Stimulated activated CD8-positive, alpha-beta memory T cell treated with anti-CD3 and anti-CD28 coated beads, Interleukin-15, amount 100 ng/mL, for 4 hours (primary cell): ENCODE measurements around the gene E4F1.
A peak's percentile ranks its signal among the peaks of the same experiment; 100 is the strongest.
"Not testable (repeated sequence)": the region's sequence is repeated elsewhere in the genome, so short reads cannot be mapped to it uniquely, and the experiment has no call there.

ENCODE experiments used
- DNase-seq, 2 donors: peaks; one replicate each; pipeline ENCODE4 v3.0.0-alpha.2; 2020; ENCODE audit warnings: low read depth in 2 of 2

Gene E4F1

DNA sequence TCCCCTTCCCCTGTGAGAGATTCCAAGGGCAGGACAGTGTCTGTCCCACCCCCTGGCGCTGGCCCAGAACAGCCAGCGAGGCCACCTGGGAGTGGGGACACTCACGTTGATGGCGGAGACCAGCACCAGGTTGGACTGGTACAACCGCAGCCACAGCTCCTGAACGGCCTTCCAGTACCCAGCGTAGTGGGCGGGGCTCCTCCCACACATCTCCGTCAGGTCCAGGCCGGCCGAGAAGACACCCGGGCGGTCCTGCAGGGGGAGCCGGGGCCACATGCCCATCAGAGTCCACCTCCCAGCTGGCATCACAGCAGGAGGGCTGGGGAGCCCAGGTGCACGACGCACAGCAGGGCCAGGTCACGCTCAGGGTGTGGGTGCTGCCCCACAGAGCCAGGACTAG, 20.9 kb downstream of the E4F1 start:
- no peak for DNase-seq

DNA sequence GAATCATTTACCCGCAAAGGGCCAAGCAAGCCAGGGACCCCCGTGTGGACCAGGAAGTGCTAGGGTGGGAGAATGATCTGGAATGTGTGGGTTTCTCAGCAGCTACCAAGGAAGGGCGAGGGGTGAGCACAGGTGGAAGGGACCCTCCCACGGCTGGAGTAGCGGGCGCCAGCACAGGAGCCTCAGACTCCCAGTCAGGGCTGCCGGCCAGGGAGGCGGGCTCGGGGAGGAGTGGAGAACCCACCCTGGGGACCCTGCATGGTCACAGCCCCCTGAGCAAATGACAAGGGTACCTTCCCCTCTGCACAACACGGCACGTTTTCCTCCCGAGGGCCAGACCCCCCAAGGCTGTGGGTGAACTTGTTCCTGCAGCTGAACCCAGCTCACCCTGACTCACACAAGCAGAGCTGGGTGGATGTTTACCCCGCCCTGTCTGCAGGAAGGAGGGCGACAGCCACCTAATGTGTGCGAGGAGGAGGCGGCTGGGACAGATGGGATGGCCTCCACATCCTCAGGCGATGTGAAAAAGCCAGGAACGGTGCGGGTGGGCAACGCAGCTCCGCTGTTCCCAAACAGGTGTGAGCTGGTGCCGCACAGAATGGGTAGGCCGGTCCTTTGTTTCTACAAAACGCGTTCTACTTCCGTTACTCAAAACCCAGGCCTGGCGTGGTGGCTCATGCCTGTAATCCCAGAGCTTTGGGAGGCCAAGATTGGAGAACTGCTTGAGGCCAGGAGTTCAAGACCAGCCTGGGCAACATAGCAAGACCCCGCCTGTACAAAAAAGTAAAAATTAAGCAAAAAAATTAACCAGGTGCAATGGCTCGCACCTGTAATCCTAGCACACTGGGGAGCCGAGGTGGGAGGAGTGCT, 21.8 kb downstream of the E4F1 start:
- no peak for DNase-seq

DNA sequence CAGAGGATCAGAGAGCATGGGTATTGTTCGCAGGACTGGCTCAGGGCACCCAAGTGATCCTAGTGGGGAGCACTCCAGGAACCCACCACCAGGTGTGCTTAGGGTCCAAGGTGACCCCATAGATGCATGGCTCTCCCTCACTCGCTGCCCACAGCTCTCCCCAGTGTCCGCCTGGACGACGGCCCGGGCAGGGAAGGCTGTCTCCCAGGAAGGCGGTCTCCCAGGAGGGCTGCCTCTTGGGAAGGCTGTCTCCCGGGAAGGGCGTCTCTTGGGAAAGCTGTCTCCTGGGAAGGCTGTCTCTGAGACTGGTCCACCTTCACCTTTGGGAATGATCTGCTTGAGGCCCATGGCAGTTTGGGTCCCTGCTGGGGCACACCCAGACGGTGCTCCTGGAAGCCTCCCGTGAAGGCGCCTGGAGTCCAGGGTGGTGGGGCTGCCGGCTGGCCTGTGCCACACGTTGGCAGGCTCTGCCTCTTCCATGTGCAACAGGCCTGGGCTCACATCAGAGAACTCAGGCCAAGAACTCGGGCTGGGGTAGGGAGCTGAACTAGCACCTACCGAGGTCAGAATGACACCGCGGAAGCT, 23.0 kb downstream of the E4F1 start:
- no peak for DNase-seq

DNA sequence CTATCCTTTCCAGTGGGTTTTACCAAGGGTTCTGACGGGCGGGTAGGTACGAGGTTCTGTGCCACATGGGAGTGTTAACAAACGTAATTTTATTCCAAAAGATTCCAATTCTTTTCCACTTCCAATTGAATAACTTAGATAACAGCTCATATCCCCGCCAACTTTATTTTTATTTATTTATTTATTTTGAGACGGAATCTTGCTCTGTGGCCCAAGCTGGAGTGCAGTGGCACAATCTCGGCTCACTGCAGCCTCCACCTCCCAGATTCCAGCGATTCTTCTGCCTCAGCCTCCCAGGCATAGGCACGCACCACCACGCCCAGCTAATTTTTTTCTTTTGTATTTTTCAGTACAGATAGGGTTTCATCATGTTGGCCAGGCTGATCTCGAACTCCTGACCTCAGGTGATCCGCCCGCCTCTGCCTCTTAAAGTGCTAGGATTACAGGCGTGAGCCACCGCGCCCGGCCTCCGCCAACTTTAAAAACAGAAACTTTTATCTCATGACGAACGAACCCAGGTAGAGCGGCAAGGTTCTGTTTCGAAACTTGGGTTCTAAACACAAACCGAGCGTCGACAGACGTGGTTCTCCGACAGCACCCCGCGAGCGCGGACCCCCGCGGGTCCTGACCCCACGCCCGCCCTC, 27.4 kb downstream of the E4F1 start:
- DNase-seq, result no peak

DNA sequence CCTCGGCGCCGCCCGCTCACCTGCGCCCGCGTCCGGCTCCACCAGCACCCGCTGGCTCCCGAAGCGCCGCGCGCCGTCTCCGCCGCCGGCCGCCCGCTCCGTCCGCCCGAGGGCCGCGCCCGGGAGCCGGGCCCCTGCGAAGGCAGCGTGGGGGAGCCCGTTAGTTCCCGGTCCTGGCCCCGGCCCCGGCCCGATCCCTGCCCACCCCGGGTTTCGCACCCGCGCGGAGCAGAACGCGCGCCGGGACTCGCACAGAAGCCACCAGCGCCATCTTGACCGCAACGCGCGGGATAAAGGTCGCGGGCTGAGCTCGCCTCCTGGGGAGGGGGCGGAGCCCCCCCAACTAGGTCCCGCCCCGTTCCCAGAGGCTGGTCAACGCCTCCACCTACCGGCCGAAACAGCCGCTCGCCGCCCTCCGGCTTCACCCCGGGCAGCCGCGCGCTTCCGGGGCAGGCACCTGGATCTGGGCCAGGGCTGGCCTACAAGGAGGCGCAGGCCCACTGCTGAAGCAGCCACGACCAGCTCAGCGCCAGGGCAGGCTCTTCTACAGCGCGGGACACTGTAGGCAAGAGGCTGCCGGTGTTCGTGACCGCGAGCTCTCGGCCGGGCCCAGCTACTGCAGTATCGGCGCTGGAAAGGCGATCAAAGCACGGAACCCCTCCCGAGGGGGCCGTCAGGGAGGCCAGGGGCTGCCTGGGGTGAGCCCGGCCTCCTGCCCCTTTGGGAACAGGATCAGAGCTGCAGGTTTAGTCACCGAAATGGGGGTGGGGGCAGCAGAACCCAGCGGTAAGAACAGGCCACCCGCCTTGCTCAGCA, 28.1 kb downstream of the E4F1 start, which contains the start of gene ECI1:
ECI1 (minus strand) TSS at position 292 of the 816 bp plus-strand sequence; CDS start at position 271, 21 bp downstream.
- peak; percentile 54 to 63 for DNase-seq

DNA sequence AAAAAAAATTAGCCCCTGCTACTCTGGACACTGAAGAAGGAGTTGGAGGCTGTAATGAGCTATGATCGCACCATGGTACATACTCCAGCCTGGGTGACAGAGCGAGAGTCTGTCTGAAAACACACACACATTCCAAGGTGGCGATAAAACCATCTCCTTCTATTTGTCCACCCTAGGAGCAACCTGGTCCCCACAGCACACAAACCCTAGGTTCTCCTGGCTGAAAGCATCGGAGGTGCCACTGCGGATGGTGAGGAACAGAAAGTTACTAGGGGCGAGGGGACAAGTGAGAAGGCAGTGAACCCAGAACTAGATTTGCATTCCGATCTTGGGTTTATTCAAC, 29.4 kb downstream of the E4F1 start:
- DNase-seq, result no peak

DNA sequence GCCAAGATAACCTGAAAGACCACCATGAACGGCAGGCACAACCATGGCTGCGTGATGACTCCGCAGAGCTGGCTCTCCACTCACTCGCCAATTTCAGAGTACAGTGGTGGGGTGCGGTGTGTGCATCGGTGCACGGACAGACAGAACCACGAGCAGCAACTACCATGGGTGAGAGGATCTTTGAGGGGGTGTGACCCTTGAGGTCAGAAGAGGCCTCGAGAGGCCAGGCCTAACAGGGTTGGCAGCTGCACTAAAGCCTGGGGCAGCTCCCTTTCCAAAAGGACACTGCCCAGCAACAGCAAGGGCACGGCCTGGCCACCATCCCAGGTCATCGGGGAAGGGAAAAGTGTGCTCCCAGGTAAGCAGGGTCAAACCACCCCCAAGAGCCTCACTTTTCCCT, 29.9 kb downstream of the E4F1 start:
- no peak for DNase-seq

DNA sequence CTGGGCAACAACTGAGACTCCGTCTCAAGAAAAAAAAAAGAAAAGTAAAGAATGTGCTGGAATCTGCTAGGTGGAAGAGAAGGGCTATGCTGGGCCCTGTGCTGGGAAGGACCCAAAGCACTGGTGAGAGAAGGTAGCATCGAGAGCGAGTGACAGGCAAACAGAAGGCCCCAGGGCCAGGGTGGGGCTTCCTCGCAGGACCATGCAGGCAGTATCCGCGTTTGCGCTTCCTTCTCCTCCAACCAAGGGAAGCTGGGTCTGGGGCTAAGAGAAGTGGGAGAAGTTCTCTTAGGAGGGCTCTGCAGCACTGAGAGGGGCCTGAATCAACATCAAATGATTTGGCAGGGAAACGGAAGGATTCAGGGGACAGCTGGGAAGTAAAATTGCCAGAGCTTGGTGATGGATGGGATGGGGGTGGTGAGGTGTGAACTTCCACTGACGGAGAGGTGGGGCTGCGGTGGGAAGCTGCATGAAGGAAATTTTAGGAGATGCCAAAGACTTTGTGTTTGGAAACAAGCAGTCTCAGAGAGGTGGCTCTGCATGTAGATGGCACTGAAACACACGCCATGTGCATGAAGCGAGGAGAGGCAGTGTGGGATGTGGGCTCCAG, 33.2 kb downstream of the E4F1 start:
- no peak for DNase-seq

DNA sequence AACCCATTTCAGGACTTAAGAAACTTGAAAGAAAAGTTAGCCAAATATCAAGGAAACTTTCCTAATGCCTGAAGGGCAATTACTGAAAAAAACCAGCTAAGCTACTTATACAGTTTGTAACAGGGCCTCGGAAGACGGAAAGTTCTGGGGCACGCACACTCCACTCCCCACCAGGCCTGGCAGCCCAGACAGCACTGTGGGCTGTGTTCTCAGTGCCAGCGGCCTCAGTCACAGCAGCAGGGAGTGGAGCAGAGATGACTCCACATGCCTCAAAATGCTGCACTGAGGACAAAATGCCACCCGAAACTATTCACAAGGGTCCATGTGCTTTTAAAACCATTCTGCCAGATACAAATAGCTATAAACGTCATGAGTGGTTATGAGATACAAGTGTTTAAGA, 34.3 kb downstream of the E4F1 start:
- no peak for DNase-seq

DNA sequence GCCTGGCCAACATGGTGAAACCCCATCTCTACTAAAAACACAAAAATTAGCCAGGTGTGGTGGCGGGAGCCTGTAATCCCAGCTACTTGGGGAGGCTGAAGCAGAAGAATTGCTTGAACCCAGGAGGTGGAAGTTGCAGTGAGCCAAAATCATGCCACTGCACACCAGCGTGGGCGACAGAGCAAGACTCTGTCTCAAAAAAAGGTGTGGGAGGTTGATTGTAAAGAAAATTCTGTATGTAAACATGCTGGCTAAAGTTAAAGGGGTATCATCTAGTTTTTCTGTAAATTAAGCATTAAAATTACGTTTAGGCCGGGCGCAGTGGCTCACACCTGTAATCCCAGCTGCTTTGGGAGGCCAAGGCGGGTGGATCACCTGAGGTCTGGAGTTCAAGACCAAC, 35.1 kb downstream of the E4F1 start:
- not testable (repeated sequence) for DNase-seq

DNA sequence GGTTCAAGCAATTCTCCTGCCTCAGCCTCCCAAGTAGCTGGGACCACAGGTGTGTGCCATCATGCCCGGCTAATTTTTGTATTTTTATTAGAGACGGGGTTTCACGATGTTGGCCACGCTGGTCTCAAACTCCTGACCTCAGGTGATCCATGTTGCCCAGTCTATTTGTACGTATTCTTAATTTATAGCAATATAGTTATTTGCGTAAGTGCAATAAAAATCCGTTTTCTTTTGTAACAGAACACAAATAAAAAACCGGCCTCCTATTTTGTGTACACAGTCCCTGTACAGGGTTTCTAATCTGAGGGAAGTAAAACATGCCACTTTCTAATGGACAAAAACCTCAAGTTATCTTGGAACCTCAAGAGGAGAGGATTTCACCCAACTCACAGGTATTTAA, 36.9 kb downstream of the E4F1 start:
- no peak for DNase-seq

DNA sequence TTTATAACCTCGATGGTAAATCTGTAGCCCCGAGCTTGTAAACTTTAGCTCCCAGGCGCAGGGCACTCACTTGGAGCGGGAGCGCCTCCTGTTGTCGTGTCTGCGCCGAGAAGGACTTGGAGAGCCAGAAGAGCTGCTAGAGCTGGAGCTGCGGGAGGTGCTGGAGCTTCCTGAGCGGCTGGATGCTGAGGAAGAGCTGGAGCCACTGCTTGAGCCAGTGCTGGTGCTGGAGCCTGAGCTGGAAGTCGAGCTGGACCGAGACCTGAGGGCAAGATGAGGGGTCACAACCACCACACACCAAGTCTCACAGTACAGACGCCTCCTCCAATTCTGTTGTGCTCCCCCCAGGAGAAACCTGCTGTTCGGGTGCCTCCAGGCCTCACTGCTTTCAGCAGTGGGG, 39.6 kb downstream of the E4F1 start:
- not testable (repeated sequence) for DNase-seq

DNA sequence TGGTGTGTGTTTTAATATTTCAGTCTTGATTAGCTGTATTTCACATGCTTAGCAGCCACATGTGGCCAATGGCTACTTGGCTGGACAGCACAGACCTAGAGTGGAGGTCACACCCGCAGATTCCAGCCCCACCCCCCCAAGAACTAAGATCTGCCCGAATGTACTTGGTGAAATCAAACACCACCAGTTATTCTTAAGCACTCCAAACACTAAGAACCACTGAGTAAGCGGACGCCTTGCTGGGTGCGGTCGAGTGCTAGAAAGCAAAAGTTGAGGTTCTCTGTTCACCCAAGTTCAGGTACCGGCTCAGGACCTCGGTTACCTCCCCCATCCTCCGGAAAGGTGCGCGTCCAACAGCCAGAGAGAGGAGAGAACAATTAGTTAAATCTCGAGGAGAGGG, 43.5 kb downstream of the E4F1 start:
- not testable (repeated sequence) for DNase-seq

DNA sequence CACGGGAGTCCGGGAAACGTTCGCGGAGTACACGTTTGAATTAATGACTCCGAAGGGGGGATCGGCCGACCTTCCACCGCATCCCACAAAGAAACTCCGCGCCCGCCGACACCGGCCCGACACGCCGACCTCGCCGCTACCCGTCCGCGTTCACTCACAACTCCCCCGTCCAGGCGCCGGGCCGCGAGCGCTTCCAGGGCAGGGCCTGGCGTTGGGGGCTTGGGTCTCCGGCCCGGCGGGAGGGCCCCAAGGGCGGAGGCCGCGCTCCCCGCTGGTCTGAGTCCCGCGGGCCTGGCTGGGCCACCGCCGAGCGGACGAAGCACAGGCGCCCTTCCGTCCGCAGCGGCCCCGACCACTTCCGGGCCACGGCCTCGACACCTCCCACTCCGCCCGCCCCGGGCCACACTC, 44.1 kb downstream of the E4F1 start:
- DNase-seq, result not testable (repeated sequence)

DNA sequence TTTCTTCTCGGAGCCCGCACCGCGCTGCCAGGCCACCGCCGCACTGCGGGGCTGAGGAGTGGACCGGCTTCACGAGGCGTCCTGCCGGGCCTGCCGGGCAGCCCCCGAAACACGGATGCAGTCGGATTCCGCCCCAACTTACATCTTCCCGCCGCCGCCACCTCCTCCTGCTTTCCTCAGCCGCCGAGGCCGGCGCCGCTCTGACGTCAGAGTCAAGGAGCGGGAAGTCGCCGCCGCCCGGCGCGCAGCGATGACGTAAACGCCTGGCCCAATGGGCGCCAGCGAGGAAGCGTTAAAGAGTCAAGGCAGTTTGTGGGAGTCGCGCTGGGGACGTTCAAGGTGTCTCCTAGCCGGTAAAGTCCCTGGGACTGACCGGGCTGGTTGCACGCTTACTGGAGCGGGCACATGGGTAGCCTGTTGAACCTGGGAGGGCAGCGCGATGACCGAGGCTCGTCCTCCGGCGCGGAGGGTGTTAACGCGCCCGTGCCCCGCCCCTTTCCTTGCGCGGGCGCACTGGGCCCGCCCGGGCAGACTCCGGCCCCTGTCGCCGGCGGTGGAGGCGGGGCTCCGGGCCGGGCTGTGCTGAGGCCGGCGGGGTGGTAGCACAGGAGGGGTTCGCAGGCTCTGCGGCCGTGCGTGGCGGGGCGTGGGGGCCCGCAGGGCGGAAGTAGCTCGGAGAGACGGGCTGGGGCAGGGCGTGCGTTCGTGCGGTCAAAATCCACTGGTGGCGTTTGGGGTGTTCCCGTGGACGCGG, 44.7 kb downstream of the E4F1 start, which contains the start of gene RNPS1:
RNPS1 (minus strand) TSS at position 214 of the 754 bp plus-strand sequence. CDS start 3,483 bp downstream, outside the sequence.
- peak; percentile 90 to 95 for DNase-seq

DNA sequence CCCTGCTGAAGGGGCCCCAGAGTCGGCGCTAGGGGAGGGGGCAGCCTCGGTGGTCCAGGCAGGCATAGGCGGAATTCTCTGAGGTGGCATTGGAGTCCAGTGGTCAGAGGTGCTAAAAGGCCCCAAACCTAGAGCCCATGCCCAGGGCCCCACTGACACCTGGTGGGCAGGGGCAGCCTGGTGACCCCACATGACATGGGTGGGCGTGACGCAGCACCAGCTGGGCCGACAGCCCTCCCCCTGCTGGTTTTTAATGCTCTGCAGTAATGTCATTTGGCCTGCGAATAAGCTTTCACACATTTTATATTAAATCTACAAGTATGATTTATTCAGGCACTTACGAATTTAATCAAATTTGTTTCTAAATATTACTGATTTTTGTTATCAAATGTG, 46.7 kb downstream of the E4F1 start:
- DNase-seq, result no peak

DNA sequence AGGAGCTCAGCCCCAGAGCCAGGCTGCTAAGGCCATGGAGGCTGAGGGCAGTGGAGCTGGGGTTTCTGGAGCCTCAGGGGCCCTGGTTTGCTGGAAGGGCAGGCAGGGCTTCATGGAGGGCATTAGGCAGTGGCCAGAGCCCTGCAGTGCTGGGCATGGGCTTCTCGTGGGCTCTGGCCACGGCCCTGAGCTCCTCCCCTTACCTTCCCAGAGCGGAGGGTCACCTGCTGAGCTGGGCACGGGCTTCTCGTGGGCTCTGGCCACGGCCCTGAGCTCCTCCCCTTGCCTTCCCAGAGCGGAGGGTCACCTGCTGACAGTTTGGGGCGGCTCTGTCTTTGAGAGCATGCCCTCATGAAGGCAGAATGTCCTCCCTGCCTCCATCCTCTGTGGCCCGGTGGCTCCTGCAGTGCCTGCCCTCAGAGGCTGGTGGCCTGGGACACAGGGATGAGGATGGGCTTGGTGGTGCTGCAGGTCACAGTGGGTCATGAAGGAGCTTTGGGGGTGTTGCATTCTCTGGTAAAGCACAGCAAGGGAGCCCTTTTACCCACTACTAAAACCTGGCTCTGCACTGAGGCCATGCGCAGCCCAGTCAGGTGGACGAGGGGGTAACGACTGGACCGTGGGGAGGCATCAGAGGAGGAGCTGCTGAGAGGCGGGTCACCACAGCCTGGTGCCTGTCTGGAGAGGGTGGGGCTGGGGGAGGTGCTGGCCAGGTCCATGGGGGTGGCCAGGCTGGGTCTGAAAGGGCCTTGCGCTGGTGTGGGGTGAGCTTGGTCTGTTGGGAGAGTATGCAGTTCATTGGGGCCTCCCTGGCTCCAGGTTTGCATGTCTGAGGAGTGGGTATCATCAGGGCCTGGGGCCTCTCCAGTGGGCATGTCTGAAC, 47.4 kb downstream of the E4F1 start:
- DNase-seq, result no peak

DNA sequence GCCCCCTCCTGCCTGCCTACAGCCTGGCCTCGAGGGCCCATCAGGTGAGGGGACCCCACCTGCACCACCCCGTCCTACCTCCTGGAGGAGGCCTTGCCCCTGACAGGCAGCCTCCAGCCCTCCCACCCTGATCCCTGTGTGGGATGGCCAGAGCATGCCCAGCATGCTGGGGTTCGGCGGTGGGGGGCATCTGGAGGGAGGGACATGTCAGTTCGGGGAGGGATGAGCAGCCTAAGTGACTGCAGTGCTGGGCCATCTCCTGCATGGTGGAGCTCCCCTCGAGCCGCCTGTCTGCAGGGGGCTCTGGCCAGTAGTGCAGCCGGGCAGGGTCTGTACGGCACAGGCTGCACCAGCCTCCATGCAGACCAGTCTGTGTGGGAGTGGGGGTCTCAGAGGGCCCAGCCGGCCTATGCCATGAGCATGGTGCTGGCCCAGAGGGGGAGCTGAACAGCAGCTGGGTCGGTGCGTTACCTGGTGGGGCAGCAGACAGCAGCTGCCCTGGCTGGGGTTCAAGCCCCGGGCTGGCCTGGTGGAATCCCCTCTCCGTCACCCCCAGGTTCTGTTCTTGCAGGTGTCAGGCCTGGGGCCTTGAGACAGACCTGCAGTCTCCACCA, 48.6 kb downstream of the E4F1 start:
- DNase-seq, result no peak

DNA sequence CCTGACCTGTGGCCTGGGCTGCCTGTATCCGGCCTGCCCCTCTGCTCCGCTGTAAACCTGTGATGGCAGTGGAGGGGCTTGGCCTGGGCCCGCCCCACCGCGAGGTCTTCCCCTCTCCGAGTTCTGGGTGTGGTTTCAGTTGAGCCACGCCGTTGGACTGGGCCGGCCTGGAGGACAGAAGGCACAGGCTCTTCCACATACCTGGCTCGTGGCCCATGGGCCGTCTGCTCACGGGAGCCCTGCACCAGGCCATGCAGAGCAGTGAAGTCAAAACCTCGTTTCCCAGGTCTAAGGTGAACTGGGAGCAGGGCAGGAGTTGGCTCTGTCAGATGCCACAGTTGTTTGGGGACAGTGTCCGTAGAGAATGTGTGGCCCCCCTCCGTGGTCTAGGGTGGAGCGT, 50.1 kb downstream of the E4F1 start:
- no peak for DNase-seq
